ENCODE results near the gene HHAT.

HHAT gene

DNA sequence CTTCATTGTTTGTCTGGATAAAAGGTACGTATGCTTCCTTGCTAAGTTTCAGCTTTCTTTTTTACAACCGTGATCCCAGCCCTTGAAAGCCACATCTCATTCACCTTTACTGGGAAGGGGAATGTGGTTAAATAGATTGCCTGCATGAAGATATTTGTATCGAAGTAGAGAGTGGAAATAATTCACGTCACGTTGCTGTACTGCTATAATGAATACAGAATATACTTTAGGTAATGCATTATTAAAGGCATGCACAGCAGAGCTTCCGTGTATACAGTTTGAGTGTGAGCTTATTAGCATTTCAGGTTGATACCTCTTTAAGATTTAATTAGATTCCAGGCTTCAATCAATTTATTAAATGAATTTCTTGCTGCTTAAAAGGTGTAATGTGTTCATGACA, 153.8 kb downstream of the HHAT start:
- no peak for DNase-seq (ENCODE audit: low spot score)
- in situ Hi-C loops (cut with MboI; ENCODE audit: low sequenced_read_pairs, unreplicated experiment), result no loop called here
- TF ChIP-seq, protein P1, sequence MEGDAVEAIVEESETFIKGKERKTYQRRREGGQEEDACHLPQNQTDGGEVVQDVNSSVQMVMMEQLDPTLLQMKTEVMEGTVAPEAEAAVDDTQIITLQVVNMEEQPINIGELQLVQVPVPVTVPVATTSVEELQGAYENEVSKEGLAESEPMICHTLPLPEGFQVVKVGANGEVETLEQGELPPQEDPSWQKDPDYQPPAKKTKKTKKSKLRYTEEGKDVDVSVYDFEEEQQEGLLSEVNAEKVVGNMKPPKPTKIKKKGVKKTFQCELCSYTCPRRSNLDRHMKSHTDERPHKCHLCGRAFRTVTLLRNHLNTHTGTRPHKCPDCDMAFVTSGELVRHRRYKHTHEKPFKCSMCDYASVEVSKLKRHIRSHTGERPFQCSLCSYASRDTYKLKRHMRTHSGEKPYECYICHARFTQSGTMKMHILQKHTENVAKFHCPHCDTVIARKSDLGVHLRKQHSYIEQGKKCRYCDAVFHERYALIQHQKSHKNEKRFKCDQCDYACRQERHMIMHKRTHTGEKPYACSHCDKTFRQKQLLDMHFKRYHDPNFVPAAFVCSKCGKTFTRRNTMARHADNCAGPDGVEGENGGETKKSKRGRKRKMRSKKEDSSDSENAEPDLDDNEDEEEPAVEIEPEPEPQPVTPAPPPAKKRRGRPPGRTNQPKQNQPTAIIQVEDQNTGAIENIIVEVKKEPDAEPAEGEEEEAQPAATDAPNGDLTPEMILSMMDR (IDR thresholded peaks at IDR 0.05; ENCODE audit: borderline replicate concordance, control extremely low read depth, extremely low read depth, insufficient read depth, missing control alignments), result no peak

DNA sequence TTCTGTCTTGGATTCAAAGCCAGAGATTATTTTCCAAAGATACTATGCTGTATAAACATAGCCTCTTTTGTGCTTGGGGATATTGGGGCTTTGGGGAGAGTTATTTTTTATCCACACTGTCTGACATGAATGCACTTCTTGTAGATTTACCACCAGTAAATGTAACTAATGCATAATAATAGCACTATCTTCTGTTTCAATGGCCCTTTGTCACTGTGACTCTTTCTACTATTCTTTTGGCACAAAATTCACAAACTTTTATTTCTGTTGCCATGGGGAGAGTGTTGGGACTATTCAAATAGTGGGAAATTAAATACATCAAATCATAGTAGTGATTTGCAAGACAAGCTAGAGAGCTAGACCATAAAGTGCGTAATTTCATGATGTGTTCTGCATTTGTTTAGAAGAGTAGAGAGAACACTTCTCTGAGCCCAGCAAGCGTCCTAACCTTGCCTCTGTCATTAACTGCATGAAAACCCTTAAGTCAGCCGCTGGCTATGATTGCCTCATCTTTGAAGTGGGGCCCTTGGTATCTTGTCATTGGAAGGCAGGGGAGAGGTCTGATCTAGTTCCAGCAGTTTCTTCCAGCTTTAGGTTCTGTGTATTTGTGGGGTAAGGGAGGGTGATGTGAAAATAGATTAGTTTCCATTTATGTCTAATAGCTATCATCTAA, 154.4 kb downstream of the HHAT start:
- in situ Hi-C loops (cut with MboI; ENCODE audit: low sequenced_read_pairs, unreplicated experiment), result no loop called here
- TF ChIP-seq, protein P1 (IDR thresholded peaks at IDR 0.05; ENCODE audit: borderline replicate concordance, control extremely low read depth, extremely low read depth, insufficient read depth, missing control alignments), result no peak
- DNase-seq (ENCODE audit: low spot score), result no peak

DNA sequence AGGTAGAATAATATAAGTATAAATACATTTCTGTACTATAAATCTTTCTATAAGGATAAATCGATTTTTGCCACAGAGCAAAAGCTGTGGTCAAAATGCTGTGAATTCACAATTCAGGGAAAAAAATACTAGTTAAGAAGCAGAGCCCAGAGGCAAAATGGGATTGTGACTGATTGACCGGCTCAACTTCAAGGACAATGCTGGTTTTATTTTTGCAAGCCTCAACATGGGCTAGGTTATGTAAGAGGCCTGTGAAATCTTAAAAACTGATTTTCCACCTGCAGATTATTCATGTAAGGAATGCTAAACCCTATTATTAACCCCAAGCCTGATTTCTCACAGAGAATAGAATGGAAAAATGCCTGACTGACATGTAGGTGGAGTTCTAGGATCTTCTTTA, 155.1 kb downstream of the HHAT start:
- DNase-seq (ENCODE audit: low spot score), result no peak
- TF ChIP-seq, protein P1 (IDR thresholded peaks at IDR 0.05; ENCODE audit: borderline replicate concordance, control extremely low read depth, extremely low read depth, insufficient read depth, missing control alignments), result no peak
- in situ Hi-C loops (cut with MboI; ENCODE audit: low sequenced_read_pairs, unreplicated experiment), result no loop called here

DNA sequence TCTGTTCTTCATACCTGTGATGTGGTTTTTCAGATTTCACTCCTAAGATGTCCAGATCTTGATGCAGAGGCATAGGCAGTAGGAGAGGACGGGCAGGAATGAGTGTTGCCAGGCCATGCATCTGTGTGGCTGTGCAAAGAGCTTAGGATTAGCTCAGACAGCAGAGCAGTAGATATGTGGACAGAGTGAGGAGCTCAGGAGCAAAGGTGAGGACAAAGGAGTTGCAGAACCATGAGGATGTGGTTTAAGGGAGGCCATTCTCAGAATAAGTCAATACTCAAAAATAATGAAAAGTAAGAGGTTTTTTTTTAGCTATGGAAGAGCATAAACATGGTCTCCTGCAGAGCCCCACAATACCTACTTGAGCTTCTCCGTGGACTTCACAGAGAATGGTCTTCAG, 158.3 kb downstream of the HHAT start:
- TF ChIP-seq, protein P1 (IDR thresholded peaks at IDR 0.05; ENCODE audit: borderline replicate concordance, control extremely low read depth, extremely low read depth, insufficient read depth, missing control alignments), result no peak
- no peak for DNase-seq (ENCODE audit: low spot score)
- in situ Hi-C loops (cut with MboI; ENCODE audit: low sequenced_read_pairs, unreplicated experiment), result no loop called here

DNA sequence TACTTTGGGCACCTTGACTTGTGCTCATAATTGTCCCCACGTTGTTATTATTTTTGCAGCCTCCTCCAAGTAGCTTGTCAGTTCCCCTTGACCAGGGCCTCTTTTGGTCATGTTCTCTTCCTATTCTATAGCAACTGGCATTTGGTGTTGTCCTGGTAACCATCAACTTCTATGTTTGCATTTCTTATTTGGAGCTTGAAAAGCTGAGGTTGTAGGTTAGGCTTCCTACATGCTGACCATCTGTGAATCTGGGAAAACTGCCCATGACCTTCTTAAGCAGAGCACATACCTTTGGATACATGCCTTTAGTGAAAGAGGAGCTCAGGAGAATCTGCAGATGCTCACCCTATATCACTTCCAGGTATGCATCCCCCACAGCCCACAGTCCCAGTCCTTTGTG, 160.8 kb downstream of the HHAT start:
- TF ChIP-seq, protein P1 (IDR thresholded peaks at IDR 0.05; ENCODE audit: borderline replicate concordance, control extremely low read depth, extremely low read depth, insufficient read depth, missing control alignments), result no peak
- DNase-seq (ENCODE audit: low spot score), result no peak
- in situ Hi-C loops (cut with MboI; ENCODE audit: low sequenced_read_pairs, unreplicated experiment), result no loop called here

DNA sequence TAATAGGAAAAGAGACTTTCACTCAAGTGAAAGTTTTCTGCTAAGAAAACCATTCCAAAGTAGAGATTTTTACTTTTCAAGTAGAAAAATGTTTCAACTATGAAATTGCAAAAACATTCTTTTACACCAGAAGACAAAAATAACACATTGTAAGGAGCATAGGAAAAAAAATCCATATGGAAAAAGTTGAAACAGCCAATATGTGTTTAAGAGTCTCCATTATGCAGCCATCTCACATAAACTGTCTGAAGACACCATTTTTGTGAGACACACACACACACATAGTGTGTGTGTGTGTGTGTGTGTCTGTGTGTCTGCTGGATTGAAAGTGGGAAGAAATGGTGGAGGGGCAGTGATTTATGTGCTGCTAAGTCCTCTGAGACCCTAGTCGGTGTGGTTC, 162.1 kb downstream of the HHAT start:
- in situ Hi-C loops (cut with MboI; ENCODE audit: low sequenced_read_pairs, unreplicated experiment), result no loop called here
- DNase-seq (ENCODE audit: low spot score), result no peak
- TF ChIP-seq, protein P1 (IDR thresholded peaks at IDR 0.05; ENCODE audit: borderline replicate concordance, control extremely low read depth, extremely low read depth, insufficient read depth, missing control alignments), result no peak

Data from GM13976 (cell line).